DND-41 (cell line): Measurements from ENCODE around the gene CUL3.

ENCODE experiments used
- CTCF ChIP-seq: IDR thresholded peaks from 2 replicates; pipeline ENCODE4 v1.5.1; 2012; ENCODE audit warnings: borderline replicate concordance, low read length, moderate library complexity, mild to moderate bottlenecking; ENCODE audit not compliant: poor library complexity, severe bottlenecking; ENCODE audit errors: extremely low read depth
- EZH2 ChIP-seq: IDR thresholded peaks from 3 replicates; pipeline ENCODE4 v1.6.1; 2012; ENCODE audit warnings: borderline replicate concordance, low read depth, mild to moderate bottlenecking, moderate library complexity, low read length, inconsistent platforms; ENCODE audit not compliant: severe bottlenecking

GRCh38 chr2:224626735-224627134, 41.6 kb upstream of the CUL3 start:
- TF ChIP-seq CTCF = no peak
- TF ChIP-seq EZH2 = no peak
